Glomerular visceral epithelial cell (primary cell): ENCODE results near the gene DNAJB8.

ENCODE experiments used
- DNase-seq: peaks from one replicate; pipeline ENCODE4 v3.0.0-alpha.2; 2016; ENCODE audit errors: extremely low spot score

The DNAJB8 gene

GRCh38 chr3:128447561-128448013, 19.1 kb downstream of the DNAJB8 start:
- peak; percentile 31 for DNase-seq

- no peak for DNase-seq
Measured at GRCh38 chr3:128446821-128447220, 19.9 kb downstream of the DNAJB8 start.

GRCh38 chr3:128445357-128445756, 21.3 kb downstream of the DNAJB8 start:
- no peak for DNase-seq

- DNase-seq = no peak
Measured at GRCh38 chr3:128443771-128444170, 22.9 kb downstream of the DNAJB8 start.

- no peak for DNase-seq
Measured at GRCh38 chr3:128442949-128443348, 23.7 kb downstream of the DNAJB8 start.

- DNase-seq = no peak
Measured at GRCh38 chr3:128442070-128442469, 24.6 kb downstream of the DNAJB8 start.

GRCh38 chr3:128439226-128439625, 27.5 kb downstream of the DNAJB8 start:
- peak; percentile 66 for DNase-seq

GRCh38 chr3:128438488-128439072, 28.1 kb downstream of the DNAJB8 start:
- no peak for DNase-seq

GRCh38 chr3:128436214-128436613, 30.5 kb downstream of the DNAJB8 start:
- no peak for DNase-seq

GRCh38 chr3:128435561-128435960, 31.1 kb downstream of the DNAJB8 start:
- DNase-seq = no peak

GRCh38 chr3:128435058-128435457, 31.6 kb downstream of the DNAJB8 start:
- DNase-seq = no peak

GRCh38 chr3:128434524-128434923, 32.2 kb downstream of the DNAJB8 start:
- no peak for DNase-seq

- no peak for DNase-seq
Measured at GRCh38 chr3:128433837-128434165, 32.9 kb downstream of the DNAJB8 start.

- DNase-seq = no peak
Measured at GRCh38 chr3:128432971-128433836, 33.5 kb downstream of the DNAJB8 start.

GRCh38 chr3:128432301-128432970, 34.3 kb downstream of the DNAJB8 start:
- no peak for DNase-seq

- no peak for DNase-seq
Measured at GRCh38 chr3:128431803-128432300, 34.8 kb downstream of the DNAJB8 start.

- no peak for DNase-seq
Measured at GRCh38 chr3:128430731-128431130, 36.0 kb downstream of the DNAJB8 start.

GRCh38 chr3:128430301-128430700, 36.4 kb downstream of the DNAJB8 start:
- no peak for DNase-seq

GRCh38 chr3:128429751-128430150, 36.9 kb downstream of the DNAJB8 start:
- DNase-seq = no peak

- DNase-seq = no peak
Measured at GRCh38 chr3:128429275-128429674, 37.4 kb downstream of the DNAJB8 start.

GRCh38 chr3:128427872-128428822, 38.5 kb downstream of the DNAJB8 start:
- DNase-seq = no peak
